Right atrium auricular region (tissue), 2 donors: ENCODE measurements around the gene UTP3. TPM values are rescaled to one million over a fixed set of nuclear protein-coding genes. Genes with fewer than 3 reads are reported as not detected.
"Not testable (repeated sequence)": the region's sequence is repeated elsewhere in the genome, so short reads cannot be mapped to it uniquely, and the experiment has no call there.

Source experiments
- DNase-seq: peaks from one replicate; pipeline ENCODE4 v3.0.0-alpha.2; 2019; ENCODE audit warnings: low spot score
- H3K27ac ChIP-seq, 2 donors: fragments of 200-600 bp; sonication (generic); 1 replicate in 1 of 2; 2 replicates in 1 of 2; pipeline ENCODE4 v1.5.1; 2016 to 2019
- H3K27me3 ChIP-seq, 2 donors: fragments of 200-600 bp; sonication (generic); one replicate each; pipeline versions ENCODE4 v1.5.1 to v1.6.0; 2017 to 2019
- H3K36me3 ChIP-seq: fragments of 200-600 bp; sonication (generic); one replicate; pipeline ENCODE4 v1.5.1; 2016
- H3K4me1 ChIP-seq, 2 donors: fragments of 200-600 bp; sonication (generic); one replicate each; pipeline versions ENCODE4 v1.5.1 to v1.6.0; 2017 to 2019
- H3K4me3 ChIP-seq, 2 donors: fragments of 200-600 bp; sonication (generic); 1 replicate in 1 of 2; 2 replicates in 1 of 2; pipeline ENCODE4 v1.5.1; 2017 to 2019; ENCODE audit warnings: mild to moderate bottlenecking in 1 of 2, moderate library complexity in 1 of 2
- H3K9me3 ChIP-seq, 2 donors: fragments of 200-600 bp; sonication (generic); one replicate each; pipeline ENCODE4 v1.5.1; 2019
- total RNA-seq, 2 donors: library from RNA; depleted of rRNA; stranded (reverse); fragments of >200 nt; gene quantifications; one replicate each; pipeline ENCODE4 v1.1.0, GENCODE V29; 2016
- TF ChIP-seq, protein P1 (sequence below), 2 donors: fragments of 200-600 bp; sonication (generic); IDR thresholded peaks; one replicate each; pipeline ENCODE4 v1.5.1; 2019; ENCODE audit warnings: antibody characterized with exemption in 2 of 2

UTP3 gene
- total RNA-seq, 2 donors from 2014 or later, result 12.5 to 14.0 TPM

DNA sequence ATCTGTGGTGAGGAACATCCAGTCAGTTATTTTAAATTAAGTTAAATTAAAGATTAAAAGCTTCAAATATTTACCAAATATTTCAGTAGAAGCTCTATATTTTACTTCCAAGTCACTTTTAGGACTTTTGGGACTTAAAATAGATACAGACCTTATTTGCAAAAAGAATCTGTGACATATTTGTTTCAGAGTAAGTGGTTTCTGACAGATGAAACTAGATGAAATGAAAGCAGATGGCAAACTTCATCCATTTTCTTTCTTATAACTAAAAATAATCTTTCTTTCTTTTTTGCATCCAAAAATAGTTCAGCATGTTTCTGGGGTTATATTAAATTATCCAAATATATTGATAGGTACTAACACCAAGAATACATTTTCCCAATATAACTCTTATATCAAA lies 6.6 kb upstream of the UTP3 start:
- Histone ChIP-seq H3K4me3 (no peak overlapping the region), H3K4me1 (no peaks in the 10 kb centered on the region), H3K27ac (no peak overlapping the region), H3K9me3 (no peaks in the 10 kb centered on the region), H3K36me3 (no peaks in the 10 kb centered on the region), H3K27me3 (no peaks in the 10 kb centered on the region)
- no peak for DNase-seq
- TF ChIP-seq, protein P1, sequence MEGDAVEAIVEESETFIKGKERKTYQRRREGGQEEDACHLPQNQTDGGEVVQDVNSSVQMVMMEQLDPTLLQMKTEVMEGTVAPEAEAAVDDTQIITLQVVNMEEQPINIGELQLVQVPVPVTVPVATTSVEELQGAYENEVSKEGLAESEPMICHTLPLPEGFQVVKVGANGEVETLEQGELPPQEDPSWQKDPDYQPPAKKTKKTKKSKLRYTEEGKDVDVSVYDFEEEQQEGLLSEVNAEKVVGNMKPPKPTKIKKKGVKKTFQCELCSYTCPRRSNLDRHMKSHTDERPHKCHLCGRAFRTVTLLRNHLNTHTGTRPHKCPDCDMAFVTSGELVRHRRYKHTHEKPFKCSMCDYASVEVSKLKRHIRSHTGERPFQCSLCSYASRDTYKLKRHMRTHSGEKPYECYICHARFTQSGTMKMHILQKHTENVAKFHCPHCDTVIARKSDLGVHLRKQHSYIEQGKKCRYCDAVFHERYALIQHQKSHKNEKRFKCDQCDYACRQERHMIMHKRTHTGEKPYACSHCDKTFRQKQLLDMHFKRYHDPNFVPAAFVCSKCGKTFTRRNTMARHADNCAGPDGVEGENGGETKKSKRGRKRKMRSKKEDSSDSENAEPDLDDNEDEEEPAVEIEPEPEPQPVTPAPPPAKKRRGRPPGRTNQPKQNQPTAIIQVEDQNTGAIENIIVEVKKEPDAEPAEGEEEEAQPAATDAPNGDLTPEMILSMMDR (IDR thresholded peaks at IDR 0.05), result no peak

DNA sequence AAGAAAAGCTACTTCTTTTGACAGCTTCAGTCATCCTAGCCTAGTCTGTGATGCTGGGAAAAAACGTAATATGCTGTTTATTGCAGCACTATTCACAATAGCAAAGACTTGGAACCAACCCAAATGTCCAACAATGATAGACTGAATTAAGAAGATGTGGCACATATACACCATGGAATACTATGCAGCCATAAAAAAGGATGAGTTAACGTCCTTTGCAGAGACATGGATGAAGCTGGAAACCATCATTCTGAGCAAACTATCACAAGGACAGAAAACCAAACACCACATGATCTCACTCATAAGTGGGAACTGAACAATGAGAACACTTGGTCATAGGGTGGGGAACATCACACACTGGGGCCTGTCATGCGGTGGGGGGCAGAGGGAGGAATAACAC lies 6.2 kb upstream of the UTP3 start:
- H3K9me3 ChIP-seq, H3K36me3 ChIP-seq, H3K4me1 ChIP-seq, H3K27me3 ChIP-seq, DNase-seq, H3K4me3 ChIP-seq, H3K27ac ChIP-seq: not testable (repeated sequence)

DNA sequence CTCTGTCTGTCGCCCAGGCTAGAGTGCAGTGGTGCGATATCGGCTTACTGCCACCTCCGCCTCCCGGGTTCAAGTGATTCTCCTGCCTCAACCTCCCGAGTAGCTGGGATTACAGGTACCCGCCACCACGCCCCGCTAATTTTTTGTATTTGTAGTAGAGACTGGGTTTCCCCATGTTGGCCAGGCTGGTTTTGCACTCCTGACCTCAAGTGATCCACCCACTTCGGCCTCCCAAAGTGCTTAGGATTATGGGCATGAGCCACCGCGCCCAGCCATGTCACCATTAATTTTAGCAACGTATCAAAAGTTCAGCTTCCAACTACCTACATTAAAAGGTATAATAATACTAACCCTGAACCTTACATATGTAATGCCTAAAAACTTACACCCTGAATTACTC lies 940 bp upstream of the UTP3 start:
- peaks cover 0 to 35% of the 10 kb centered on the region in 2 donors for H3K4me1 ChIP-seq
- peak overlapping the region; percentile 83 to 87 for H3K4me3 ChIP-seq
- H3K36me3 ChIP-seq, result no peaks in the 10 kb centered on the region
- no peaks in the 10 kb centered on the region for H3K9me3 ChIP-seq
- TF ChIP-seq, protein P1 (IDR thresholded peaks at IDR 0.05), result no peak
- DNase-seq, result peak; percentile 64
- H3K27ac ChIP-seq, result peak overlapping the region; percentile 91 to 97
- no peaks in the 10 kb centered on the region for H3K27me3 ChIP-seq

DNA sequence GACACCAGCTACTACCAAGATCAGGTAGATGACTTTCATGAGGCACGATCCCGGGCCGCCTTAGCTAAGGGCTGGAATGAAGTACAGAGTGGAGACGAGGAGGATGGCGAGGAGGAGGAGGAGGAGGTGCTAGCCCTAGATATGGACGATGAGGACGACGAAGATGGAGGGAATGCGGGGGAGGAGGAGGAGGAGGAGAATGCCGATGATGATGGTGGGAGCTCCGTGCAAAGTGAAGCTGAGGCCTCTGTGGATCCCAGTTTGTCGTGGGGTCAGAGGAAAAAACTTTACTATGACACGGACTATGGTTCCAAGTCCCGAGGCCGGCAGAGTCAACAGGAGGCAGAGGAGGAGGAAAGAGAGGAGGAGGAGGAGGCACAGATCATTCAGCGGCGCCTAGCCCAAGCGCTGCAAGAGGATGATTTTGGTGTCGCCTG lies 481 bp downstream of the UTP3 start:
- TF ChIP-seq, protein P1 (IDR thresholded peaks at IDR 0.05), result no peak
- Histone ChIP-seq H3K27me3 (no peaks in the 10 kb centered on the region), H3K4me1 (peaks cover 0 to 35% of the 10 kb centered on the region in 2 donors), H3K9me3 (no peaks in the 10 kb centered on the region), H3K36me3 (no peaks in the 10 kb centered on the region), H3K27ac (peak overlapping the region; percentile 91 to 97), H3K4me3 (peak overlapping the region; percentile 83 to 87)
- DNase-seq, result no peak

DNA sequence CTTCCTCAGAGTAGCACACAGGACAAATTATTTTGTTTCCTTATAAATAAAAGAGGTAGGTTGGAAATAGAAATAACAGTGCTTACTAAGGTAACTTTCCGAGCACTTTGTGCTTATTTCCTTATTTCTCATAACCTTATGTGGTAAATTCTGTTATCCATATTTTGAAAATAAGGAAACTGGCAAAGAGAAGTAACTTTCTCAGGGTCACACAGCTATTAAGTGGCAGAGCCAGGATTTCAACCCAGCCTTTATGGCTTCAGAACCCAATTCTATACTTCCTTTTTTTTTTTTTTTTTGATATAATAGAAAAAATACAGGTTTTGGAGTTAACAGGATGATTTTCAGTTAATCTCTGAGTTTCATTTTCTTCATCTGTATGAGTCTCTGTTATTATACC lies 3.3 kb downstream of the UTP3 start:
- TF ChIP-seq, protein P1 (IDR thresholded peaks at IDR 0.05), result no peak
- no peak overlapping the region for H3K4me3 ChIP-seq
- H3K36me3 ChIP-seq, result no peaks in the 10 kb centered on the region
- no peak for DNase-seq
- no peaks in the 10 kb centered on the region for H3K27me3 ChIP-seq
- peaks cover 0 to 35% of the 10 kb centered on the region in 2 donors for H3K4me1 ChIP-seq
- H3K27ac ChIP-seq, result no peak overlapping the region
- H3K9me3 ChIP-seq, result no peaks in the 10 kb centered on the region

DNA sequence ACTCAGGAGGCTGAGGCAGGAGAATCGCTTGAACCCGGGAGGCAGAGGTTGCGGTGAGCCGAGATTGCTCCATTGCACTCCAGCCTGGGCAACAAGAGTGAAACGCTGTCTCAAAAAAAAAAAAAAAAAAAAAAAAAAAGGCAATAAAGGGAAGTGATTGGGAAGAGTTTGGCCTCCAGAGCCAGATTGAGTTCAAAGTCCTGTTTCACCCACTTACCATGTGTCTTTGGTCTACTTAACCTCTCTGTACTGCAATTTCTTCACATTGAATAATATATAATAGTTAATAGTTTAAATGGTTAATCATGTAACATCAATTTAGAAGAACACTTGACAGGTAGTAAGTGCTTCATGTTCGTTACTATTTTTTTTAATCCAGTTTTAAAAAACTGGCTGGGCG lies 6.3 kb downstream of the UTP3 start:
- DNase-seq, H3K9me3 ChIP-seq, H3K27me3 ChIP-seq, H3K27ac ChIP-seq, H3K36me3 ChIP-seq, H3K4me3 ChIP-seq: not testable (repeated sequence)
- peaks cover 0 to 22% of the 10 kb centered on the region in 2 donors for H3K4me1 ChIP-seq

DNA sequence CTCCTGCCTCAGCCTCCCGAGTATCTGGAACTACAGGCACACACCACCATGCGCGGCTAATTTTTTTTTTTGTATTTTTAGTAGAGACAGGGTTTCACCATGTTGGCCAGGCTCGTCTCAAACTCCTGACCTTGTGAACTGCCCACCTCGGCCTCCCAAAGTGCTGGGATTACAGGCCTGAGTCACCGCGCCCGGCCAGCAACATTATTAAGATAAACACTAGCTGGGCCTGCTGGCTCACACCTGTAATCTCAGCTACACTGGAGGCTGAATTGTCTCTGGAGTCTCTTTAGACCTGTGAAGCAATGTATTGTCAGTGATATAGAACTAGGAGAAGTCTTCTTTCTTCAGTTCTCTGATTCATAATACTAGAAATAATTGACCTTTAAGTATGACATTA lies 10.1 kb downstream of the UTP3 start:
- not testable (repeated sequence) for H3K4me1 ChIP-seq, H3K4me3 ChIP-seq, H3K9me3 ChIP-seq, H3K27me3 ChIP-seq, DNase-seq, H3K27ac ChIP-seq, H3K36me3 ChIP-seq
